ENCODE results near the gene PMEPA1. TPM values are rescaled to one million over a fixed set of nuclear protein-coding genes. Genes with fewer than 3 reads are reported as not detected.

The PMEPA1 gene, protein sequence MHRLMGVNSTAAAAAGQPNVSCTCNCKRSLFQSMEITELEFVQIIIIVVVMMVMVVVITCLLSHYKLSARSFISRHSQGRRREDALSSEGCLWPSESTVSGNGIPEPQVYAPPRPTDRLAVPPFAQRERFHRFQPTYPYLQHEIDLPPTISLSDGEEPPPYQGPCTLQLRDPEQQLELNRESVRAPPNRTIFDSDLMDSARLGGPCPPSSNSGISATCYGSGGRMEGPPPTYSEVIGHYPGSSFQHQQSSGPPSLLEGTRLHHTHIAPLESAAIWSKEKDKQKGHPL
- 10.5 and 12.3 TPM in 2 replicates for total RNA-seq (2014; rRNA removed; shearing (Covaris generic))

DNA sequence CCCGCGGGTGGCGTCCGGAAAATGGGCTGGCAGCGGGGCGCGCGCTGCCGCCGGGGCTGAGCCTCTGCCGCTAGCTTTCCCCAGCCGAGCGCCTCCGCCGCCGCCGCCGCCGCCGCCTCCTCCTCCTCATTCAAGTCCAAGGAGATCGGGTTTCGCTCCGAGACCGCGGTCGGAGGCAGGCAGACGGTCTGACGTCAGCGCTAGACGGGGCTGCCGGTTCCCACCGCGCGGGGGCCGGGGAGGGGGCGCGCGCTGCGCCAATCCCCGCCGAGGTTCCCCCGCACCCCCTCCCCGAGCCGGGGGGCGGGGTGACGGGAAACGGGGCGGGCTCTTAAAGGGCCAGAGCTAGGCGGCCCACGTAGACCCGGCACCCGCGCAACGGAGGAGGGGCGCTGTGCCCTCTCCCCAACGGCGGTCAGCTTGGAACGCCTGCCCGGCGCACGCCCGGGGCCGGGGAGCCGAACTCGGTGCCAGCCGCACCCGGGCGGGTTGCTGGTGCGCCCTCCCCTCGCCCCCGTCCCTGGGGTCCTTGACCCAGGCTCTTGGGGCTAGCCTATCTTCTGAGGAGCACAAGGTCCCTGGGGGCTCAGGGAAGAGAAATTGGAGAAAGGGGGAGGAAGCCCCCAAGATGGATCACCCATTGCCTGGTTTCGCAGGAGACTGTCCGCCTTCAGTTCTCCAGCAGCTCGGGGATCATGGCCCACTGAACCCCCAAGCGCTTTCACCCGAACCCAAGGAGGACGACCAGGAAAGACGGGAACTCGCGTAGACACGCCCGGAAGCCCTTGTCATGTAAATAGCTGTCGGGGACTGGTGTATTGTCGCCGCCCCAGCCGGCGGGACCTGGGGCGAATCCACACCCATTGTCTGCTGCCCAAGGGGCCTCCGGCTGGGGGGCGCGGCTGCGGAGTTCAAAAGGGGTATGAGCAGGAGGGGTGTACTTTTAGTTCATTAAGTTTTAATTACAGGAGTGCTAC lies at the start of gene PMEPA1:
Gene PMEPA1, minus strand, starts transcription at position 193 of the 977 bp plus-strand sequence. CDS start 433 bp downstream, outside the sequence.
- peak; percentile 91 for DNase-seq (ENCODE audit: low spot score)

- DNase-seq (ENCODE audit: low spot score), result no peak
These were observed 48.0 kb upstream of the PMEPA1 start for GRCh38 chr20:57757767-57758166.

DNA sequence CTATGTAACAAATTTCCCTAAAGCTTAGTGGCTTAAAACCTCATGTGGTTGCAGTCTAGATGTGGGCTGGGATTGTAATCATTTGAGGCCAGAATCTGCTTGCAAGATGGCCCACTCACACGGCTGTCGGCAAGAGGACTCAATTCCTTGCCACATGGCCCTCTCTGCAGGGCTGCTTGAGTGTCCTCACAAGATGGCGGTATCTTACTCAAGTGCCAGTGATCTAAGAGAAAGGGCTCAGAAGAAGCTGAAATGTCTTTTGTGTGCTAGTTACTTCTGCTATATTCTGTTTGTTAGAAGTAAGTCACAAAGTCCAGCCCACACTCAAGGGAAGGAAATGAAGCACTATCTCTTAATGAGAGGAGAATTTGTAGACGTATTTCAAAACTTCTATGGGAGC lies 47.1 kb upstream of the PMEPA1 start:
- DNase-seq (ENCODE audit: low spot score), result no peak

DNA sequence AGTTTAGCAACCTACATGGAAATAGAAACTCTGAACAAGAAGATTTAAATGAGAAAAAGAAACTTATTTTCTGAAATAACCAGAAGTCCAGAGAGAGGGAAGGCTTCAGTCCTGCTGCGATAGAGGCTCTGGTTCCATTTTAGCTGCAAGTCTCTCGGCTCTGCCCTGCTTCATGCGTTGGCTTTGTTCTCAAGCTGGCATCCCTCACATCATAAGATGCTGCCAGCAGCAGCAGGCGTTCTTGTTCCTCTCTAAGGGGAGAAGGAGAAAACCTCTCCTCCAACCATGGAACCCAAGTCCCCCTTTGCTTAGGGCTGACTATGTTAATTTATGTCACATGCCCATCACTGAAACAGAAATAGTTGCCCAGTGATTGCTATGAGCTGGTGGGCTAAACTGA lies 46.4 kb upstream of the PMEPA1 start:
- no peak for DNase-seq (ENCODE audit: low spot score)

DNA sequence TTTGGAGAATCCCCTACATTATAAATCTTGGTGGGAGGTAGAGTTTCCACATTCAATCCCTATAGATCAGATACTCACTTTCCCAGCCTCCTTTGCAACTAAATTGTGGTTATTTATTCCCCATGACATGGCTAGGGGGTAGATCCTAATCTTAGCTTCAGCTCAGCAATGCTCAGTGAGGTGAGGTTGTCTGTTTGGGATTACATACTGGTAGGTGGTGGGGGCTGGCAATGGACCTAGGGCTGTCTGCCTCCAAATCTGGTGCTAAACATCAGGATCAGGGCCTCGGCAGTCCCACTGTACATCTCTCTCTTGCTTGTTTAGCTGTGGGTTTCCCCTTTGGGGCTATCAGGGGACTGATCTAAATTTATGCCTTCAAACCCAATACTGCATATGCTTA lies 45.8 kb upstream of the PMEPA1 start:
- DNase-seq (ENCODE audit: low spot score), result no peak

GRCh38 chr20:57754190-57754589 lies 44.4 kb upstream of the PMEPA1 start:
- no peak for DNase-seq (ENCODE audit: low spot score)

- DNase-seq (ENCODE audit: low spot score), result no peak
These were observed 43.7 kb upstream of the PMEPA1 start for GRCh38 chr20:57753332-57754164.

GRCh38 chr20:57751411-57751810 lies 41.6 kb upstream of the PMEPA1 start:
- no peak for DNase-seq (ENCODE audit: low spot score)

DNA sequence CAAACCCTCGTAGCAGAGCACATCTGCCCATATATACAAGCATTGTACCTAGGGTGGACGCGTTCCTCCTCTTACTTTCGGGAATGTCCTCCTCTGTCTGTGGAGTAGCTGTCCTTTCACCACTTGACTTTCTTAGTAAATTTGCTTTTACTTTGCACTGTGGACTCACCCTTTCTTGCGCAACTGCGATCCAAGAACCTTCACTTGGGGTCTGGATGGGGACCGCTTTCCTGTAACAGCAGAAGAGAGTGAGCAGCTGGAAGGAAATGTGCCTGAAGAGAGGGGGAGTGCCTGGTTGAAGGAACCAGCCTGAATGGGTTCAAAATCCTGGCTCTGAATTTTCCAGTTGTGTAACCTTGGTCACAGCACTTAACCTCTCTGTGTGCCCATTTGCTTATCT lies 40.1 kb upstream of the PMEPA1 start:
- no peak for DNase-seq (ENCODE audit: low spot score)

GRCh38 chr20:57749131-57749690 lies 39.4 kb upstream of the PMEPA1 start:
- no peak for DNase-seq (ENCODE audit: low spot score)

- peak; percentile 99 for DNase-seq (ENCODE audit: low spot score)
These were observed 38.9 kb upstream of the PMEPA1 start for GRCh38 chr20:57748601-57749130.

DNA sequence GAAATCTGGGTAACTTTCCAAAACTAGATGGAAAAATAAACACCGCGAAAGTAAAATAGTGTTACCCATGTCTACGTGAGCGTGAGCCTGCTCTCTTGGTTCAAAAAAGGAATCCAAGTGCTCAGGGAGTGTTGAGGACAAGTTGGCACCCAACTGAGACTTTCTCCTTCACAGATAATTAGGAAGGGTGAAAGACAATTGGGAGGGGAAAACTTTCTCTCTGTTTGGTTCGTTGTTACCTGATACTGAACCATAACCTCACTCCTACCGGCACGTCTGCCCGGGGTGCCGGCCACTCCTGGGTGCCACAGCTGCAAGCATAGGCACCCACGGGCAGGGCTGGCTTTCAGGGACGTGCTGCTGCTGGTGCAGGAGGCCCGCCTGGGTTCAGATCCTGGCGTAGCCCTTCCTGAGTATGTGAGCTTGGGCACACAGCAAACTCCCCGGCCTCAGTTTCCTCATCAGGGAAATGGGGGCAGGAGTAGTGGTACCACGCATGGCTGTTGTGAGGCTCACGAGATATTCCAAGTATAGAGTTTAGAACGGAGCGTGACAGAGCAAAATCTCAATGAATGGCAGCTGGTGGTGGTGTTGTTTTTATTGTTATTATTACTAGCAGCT lies 38.2 kb upstream of the PMEPA1 start:
- peak; percentile 28 for DNase-seq (ENCODE audit: low spot score)

DNA sequence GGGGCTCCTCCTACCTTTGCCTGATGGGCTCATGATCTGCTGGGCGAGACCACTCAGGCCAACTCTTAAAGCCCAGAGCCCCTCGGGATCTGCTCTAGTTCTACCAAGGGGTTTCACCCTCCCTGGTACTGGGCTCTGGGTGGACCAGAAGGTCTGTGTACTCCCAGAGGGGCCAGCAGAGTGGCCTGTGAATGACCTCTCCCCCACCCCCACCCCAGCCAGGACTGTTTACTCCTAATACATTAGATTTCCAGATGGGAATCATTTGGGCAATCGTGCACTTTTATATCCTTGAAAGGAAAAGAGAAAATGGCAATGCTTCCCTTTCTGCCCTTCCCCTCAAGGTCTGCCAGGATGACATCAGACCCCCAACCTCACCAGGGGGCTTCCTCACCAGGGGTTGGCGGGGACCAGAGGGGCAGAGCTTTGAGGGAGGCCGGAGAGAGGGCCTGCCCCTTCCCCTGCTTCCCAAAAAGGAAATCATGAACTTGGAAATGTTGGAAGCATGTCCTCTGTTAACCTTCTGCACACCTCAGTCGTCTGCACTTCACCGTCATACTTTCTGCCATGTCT lies 37.1 kb upstream of the PMEPA1 start:
- DNase-seq (ENCODE audit: low spot score), result no peak

DNA sequence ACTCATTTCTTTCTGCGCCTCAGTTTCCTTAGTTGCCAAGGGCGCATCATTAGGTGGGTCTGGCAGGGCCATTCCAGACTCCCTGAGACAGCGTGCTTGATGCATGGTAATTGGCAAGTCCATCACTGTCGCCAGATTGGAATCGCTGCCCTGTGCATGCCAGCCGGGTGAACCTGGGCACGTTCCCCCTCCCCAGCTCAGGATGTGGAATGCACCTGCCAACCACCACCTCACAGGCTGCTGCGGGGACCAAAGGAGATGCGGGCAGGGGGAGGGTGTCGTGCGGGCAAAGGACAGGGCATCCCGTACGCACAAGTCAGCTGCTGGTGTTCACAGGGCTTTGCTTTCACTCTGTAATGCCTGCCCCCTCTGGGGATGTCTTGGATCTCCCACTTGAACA lies 36.4 kb upstream of the PMEPA1 start:
- no peak for DNase-seq (ENCODE audit: low spot score)

- DNase-seq (ENCODE audit: low spot score), result no peak
These were observed 34.4 kb upstream of the PMEPA1 start for GRCh38 chr20:57744206-57744605.

GRCh38 chr20:57743450-57744095 lies 33.8 kb upstream of the PMEPA1 start:
- peak; percentile 13 for DNase-seq (ENCODE audit: low spot score)

GRCh38 chr20:57742507-57743181 lies 32.8 kb upstream of the PMEPA1 start:
- DNase-seq (ENCODE audit: low spot score), result no peak

DNA sequence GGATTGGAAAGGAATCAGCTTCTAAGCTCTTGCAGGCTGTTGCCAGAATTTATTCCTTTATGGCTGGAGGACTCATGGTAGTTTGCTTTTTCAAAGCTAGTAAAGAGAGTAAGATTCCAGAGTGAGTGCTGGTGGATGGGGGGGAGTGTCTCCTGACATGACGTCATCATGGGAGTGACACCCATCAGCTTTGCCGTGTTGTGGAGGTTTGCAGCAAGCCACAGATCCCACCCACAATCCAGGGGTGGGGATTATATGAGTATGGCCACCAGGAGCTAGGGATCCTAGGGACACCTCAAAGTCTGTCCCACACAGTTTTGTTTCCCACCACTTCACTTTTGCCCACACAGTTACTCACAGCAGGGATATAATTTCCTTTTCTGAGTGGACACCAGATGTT lies 28.7 kb upstream of the PMEPA1 start:
- DNase-seq (ENCODE audit: low spot score), result no peak

DNA sequence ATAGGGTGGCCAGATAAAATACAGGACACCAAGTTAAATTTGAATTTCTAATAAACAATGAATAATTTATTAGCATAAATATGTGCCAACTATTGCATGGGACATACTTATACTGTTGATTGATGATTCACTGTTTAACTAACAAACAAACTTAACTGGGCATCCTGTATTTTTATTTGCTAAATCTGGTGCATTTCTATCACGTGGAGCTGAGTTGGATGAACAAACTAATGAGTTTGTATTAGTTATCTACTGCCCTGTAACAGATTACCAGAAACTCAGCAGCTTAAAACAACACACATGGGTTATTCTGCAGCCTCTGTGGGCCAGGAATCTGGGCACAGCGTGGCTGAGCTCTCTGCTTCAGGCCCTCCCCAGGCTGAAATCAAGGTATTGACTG lies 28.2 kb upstream of the PMEPA1 start:
- no peak for DNase-seq (ENCODE audit: low spot score)

Data from A172 (cell line).